GM19239 (cell line): Measurements from ENCODE around the gene NELFB.

Experiments
- DNase-seq: peaks from one replicate; pipeline ENCODE4 v3.0.0; 2011; ENCODE audit warnings: low spot score; ENCODE audit not compliant: insufficient read length
- FAIRE-seq: peaks from 2 replicates; lab custom pipeline; 2011; peaks lifted over from hg19 to GRCh38; lab: Jason Lieb, UNC

NELFB gene

DNA sequence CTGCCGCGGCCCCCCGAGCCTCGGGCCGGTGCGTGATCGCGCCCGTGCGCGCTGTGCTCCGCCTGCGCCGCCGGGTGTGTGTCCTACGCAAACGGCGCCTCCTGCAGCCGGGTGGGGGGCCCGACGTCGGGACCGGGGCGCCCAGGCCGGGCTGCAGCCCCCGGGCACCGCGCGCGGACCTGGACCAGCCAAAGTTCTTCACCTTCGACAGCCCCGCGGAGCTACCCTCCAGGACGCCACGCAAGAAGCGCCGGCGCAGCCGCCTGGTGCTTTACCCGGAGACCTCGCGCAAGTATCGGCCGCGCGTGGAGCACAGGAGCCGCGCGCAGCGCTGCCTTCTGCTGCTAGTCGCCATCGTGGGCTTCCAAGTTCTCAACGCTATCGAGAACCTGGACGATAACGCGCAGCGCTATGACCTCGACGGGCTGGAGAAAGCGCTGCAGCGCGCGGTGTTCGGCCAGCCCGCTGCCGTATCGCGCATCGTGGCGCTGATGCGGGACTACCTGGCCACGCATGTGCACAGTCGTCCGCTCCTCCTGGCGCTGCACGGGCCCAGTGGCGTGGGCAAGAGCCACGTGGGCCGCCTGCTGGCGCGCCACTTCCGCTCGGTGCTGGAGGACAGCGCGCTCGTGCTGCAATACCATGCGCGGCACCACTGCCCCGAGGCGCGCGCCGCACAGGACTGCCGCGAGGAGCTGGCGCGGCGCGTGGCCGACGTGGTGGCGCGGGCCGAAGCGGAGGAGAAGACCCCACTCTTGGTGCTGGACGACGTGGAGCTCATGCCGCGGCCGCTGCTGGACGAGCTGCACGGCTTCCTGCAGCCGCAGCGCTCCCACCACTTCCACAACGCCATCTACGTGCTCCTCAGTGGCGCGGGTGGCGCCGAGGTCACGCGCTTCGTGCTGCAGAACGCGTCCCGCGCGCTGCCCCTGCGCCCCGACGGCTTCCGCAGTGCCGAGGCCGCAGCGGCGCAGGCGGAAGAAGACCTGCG is 23.9 kb downstream of the NELFB start:
- FAIRE-seq: no peak
- no peak for DNase-seq

- FAIRE-seq (no peak), DNase-seq (no peak)
Observed at GRCh38 chr9:137279741-137280473, 24.8 kb downstream of the NELFB start.

DNA sequence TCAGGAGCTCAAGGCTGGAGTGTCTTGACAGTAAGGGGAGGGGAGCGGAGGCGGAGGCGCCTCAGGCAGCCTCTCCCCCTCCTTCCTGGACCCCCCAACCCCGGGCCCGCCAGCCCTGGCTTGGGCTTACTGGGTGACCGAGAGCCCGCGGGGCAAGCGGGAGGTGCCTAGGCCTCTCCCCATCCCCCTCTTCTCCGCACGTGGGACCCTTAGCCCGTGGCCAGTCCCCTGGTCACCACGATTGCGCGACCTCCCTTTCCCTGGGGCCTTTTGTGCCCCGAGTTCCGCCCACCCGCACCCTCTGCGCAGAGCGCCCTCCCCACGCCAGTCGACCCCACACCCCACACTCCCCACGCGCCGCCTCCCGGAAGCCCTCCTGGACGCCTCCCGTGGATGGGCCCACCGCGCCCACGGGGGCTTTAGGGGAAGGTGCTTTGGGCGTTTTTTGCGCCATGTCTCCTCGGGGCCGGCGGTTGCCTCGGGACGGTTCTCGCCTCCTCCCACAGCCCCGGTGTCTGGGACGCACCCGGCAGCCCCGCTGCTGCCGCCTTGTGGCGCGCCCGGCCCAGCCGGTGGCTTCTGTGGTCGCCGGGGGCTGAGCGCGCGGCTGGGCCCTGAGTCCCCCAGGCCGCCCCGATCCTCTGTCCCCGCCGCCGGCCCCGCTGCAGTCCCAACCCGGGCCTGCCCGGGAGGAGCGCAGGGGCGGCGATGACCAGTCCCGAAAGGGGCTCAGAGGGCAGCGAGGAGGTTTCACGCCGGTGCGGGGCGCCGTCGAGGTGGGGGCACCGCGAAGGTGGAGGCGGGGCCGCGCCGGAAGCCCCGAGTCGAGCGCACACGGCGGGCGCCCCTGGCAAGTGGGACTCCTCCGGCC is 25.6 kb downstream of the NELFB start:
- no peak for DNase-seq
- FAIRE-seq: no peak

- FAIRE-seq: no peak
- no peak for DNase-seq
Observed at GRCh38 chr9:137281345-137282116, 26.4 kb downstream of the NELFB start.

GRCh38 chr9:137286975-137287383 is 31.9 kb downstream of the NELFB start:
- FAIRE-seq (no peak), DNase-seq (no peak)

DNA sequence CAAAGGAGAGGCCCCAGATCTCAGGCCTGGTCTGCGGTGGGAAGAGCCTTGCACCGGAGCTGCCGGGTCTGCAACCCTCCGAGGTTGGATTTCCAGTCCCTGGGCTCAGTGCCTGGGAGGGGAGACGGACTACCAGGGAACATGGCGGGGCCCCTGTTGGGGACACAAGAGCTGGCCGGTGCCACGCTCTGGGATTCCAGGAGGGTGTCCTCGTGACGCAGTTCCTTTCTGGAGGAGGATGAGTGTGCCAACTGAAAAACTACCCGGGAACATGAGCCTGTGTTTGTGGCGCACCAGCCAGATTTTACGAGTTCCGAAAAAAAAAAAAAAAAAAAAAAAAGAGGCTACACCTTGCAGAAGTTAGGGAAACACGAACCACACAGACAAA is 38.0 kb downstream of the NELFB start:
- no peak for DNase-seq
- no peak for FAIRE-seq

- DNase-seq (no peak), FAIRE-seq (no peak)
Observed at GRCh38 chr9:137293482-137294090, 38.5 kb downstream of the NELFB start.

- FAIRE-seq (no peak), DNase-seq (no peak)
Observed at GRCh38 chr9:137294091-137294680, 39.1 kb downstream of the NELFB start.

DNA sequence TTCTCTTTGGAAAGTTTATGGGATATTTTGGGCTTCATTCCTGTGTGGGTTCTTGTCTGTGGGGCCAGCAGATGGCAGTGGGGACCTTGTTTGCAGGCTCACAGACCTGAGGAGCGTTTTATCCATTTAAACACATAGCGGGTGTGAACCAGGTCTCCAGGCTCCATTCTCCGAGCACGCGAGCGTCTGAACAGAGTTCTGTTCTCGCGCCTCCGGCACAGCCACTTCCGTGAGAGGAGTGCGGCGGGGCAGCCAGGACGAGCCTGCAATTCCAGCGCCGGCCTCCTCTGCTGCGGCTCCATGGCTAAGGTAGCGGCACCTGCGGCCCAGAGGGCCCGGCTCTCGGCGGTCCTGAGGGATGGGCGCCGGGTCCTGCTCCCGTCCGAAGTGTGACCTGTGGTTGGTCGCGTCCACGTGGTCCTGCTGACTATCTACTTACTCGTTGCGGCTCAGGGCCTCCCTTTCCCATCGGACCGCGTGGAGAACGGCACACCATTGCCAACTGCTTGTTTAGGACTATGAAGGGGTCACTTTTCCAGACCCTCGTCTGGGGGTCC is 39.6 kb downstream of the NELFB start:
- FAIRE-seq (no peak), DNase-seq (no peak)

GRCh38 chr9:137295238-137295811 is 40.2 kb downstream of the NELFB start:
- FAIRE-seq: no peak
- DNase-seq: peak; percentile 97

DNA sequence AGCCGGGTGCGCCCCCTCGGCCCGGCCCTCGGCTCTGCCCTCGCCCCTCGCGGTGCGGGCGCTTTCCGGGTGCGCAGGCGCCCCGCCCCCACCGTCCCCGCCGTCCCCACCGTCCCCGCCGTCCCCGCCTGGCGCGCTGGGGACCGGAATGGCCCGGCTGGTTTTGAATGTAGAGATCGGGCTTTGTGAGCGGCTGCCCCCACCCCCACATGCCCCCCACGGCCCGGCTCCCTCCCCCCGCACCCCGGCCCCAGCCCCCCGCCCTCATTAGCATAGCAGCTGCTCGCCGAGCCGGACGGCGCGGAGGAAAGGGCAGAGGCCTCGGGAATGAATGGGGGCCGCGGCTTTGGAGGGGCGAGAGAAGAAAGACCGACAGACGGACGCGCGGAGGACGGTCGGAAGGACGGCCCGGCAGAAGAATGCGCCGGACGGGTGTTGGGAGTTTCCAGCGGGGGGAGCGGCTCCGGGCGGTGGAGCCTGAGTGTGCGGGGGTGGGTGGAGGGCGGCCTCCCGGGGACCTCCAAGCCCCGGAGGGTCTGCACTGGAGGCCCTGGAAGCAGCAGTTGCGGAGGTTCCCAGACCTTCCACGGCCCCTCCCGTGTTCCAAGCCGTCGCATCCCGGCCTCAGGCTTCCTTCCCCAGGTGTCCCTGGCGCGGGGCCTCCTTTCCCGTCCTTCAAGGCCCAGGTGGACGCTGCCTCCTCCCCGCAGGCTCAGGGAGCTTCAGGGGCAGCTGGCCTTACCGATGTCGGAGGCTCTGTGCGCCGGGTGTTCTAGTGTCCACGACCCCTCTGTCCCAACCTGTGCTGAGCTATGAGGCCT is 40.9 kb downstream of the NELFB start:
- DNase-seq (no peak), FAIRE-seq (no peak)

DNA sequence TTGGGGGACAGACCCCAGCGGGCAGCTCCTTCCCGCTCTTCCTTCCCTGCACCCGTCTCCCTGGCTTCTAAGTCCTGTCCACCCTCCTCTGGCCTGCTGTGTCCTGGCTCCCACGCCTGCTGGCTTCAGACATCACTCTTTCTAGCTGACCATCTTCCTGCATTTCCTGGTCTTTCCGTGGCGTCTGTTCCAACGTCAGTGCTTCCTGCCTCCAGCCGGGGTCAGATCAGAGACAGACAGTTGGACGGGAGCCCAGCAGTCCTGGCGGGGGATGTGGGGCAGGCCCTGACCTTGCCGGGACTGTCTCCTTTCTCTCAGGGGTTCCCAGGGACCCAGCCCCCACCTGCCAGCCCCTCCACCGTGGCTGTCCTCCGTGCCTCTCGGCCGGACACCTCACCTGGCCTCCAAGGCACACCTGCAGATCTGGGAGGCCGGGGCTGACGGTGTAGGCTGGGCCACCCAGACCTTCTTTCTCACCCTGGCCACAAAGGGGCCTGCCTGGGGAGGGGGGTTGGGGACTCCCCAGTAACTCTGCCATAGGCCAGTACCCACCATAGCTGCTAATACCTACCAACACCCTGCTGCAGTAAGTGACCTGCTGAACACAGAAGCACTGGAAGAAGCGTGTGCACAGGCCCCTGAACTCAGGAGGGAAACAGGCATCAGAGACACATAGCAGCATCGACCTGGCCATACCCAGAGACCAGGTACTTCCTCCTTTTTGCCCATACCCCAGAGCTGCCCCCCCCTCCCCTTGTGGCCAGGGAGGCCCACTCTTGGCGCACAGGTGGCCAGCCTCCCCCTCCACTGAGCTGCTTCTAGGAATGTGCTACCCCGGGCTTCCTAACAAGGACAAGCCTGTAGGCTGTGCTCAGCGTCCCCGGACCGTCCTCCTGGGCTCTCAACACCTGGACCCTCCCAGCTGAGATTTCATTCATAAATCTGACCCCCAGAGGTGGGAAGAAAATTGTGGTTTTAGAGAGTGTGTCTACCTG is 41.8 kb downstream of the NELFB start:
- DNase-seq (no peak), FAIRE-seq (no peak)

GRCh38 chr9:137297966-137298365 is 42.8 kb downstream of the NELFB start:
- DNase-seq: no peak
- FAIRE-seq: no peak

- FAIRE-seq: no peak
- no peak for DNase-seq
Observed at GRCh38 chr9:137298401-137299202, 43.5 kb downstream of the NELFB start.

DNA sequence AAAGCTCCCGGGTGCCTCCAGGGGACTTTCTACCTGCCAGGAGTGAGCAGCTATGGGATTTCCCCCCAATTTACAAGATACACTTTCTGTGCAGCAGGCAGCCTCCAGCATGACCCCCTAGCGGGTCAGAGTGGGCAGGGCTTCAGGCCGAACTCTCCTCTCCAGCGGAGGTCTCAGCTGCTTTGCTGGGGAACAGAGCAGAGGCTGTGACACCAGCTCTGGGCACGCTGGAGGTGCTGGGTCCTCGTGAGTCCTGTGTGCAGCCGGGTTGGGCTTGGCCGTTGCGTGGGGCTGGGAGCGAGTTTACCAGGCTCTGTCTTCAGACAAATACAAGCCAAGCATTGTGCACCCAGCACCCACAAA is 44.1 kb downstream of the NELFB start:
- FAIRE-seq (no peak), DNase-seq (no peak)
